Testis (tissue), 3 donors: ENCODE results near the gene CIPC. TPM values are rescaled to one million over a fixed set of nuclear protein-coding genes. Genes with fewer than 3 reads are reported as not detected.

ENCODE experiments used
- DNase-seq: peaks from one replicate; pipeline ENCODE4 v3.0.0-alpha.2; 2019
- H3K27ac ChIP-seq, 2 donors: fragments of 200-600 bp; sonication (generic); one replicate each; pipeline ENCODE4 v1.5.1; 2019
- H3K27me3 ChIP-seq: fragments of 200-600 bp; sonication (generic); one replicate; pipeline ENCODE4 v1.5.1; 2019
- H3K36me3 ChIP-seq: fragments of 200-600 bp; sonication (generic); one replicate; pipeline ENCODE4 v1.5.1; 2017; ENCODE audit warnings: low read depth; ENCODE audit errors: missing control alignments
- H3K4me1 ChIP-seq: fragments of 200-600 bp; sonication (generic); one replicate; pipeline ENCODE4 v1.5.1; 2019
- H3K4me3 ChIP-seq, 2 donors: fragments of 200-600 bp; sonication (generic); one replicate each; pipeline ENCODE4 v1.5.1; 2017 to 2019
- H3K9me3 ChIP-seq: fragments of 200-600 bp; sonication (generic); one replicate; pipeline ENCODE4 v1.5.1; 2017
- CTCF ChIP-seq, 3 experiments: fragments of 450-650 bp in 2 of 3; fragments of 200-600 bp in 1 of 3; sonication (generic) in 1 of 3; IDR thresholded peaks; one replicate each; pipeline ENCODE4 v1.5.1; 2016 to 2019; ENCODE audit warnings: antibody characterized with exemption in 3 of 3, mild to moderate bottlenecking in 2 of 3, moderate library complexity in 1 of 3
- POLR2A ChIP-seq: fragments of 450-650 bp; IDR thresholded peaks from one replicate; pipeline ENCODE4 v1.6.1; 2017; ENCODE audit warnings: antibody characterized with exemption, mild to moderate bottlenecking, moderate library complexity
- WGBS, 2 donors: methylation state at CpG; one replicate each; pipeline ENCODE4 v1.1.5; 2018; 5-methylcytosine and 5-hydroxymethylcytosine counted together
- intact Hi-C: fragments of 100-400 bp; cut with DNase I; formaldehyde crosslinking; loops from one replicate; pipeline ENCODE4 v1.15.1; 2023; ENCODE audit warnings: low total_unique reads
- polyA plus RNA-seq: library from polyadenylated mRNA; stranded (reverse); fragments of 350-450 nt; fragmentation: Illumina TruSeq; extraction: RNeasy Lipid Tissue Mini Kit (QIAGEN cat#74804); gene quantifications from one replicate; pipeline ENCODE4 v1.2.3, GENCODE V29; 2014; ENCODE audit warnings: low read depth, low replicate concordance; ENCODE audit not compliant: insufficient read depth
- total RNA-seq, 2 donors: library from RNA; depleted of rRNA; stranded (reverse); fragments of >200 nt; gene quantifications; one replicate each; pipeline ENCODE4 v1.2.3, GENCODE V29; 2016

The CIPC gene
- total and polyA plus RNA-seq, 3 donors from 2014 or later, result 23.4 to 48.3 (median 44.5) TPM

- Histone ChIP-seq H3K4me3 (no peak overlapping the region), H3K36me3 (no peaks in the 10 kb centered on the region), H3K27me3 (no peaks in the 10 kb centered on the region), H3K27ac (no peak overlapping the region), H3K9me3 (no peaks in the 10 kb centered on the region), H3K4me1 (peaks cover 3% of the 10 kb centered on the region)
- intact Hi-C loops, result no loop called here
- TF ChIP-seq POLR2A (no peak), CTCF (IDR thresholded peaks at IDR 0.05) (no peak)
- no peak for DNase-seq
- WGBS, 2 donors, result 25 to 30% methylated on average over 10 of the region's 10 CpGs
Measured at GRCh38 chr14:77145975-77146740, 48.1 kb downstream of the CIPC start.

GRCh38 chr14:77148510-77149231 lies 50.6 kb downstream of the CIPC start:
- Histone ChIP-seq H3K27ac (no peak overlapping the region), H3K36me3 (no peaks in the 10 kb centered on the region), H3K9me3 (no peaks in the 10 kb centered on the region), H3K4me1 (peaks cover 4% of the 10 kb centered on the region), H3K4me3 (no peak overlapping the region), H3K27me3 (no peaks in the 10 kb centered on the region)
- intact Hi-C loops, result no loop called here
- TF ChIP-seq POLR2A (no peak), CTCF (IDR thresholded peaks at IDR 0.05) (no peak)
- WGBS, 2 donors, result 76 to 85% methylated on average over 8 of the region's 8 CpGs
- DNase-seq, result no peak

- DNase-seq, result peak; percentile 49
- intact Hi-C loops, result no loop called here
Measured at GRCh38 chr14:77151245-77151644, 53.2 kb downstream of the CIPC start.

GRCh38 chr14:77151918-77152588 lies 54.0 kb downstream of the CIPC start:
- no peaks in the 10 kb centered on the region for H3K36me3 ChIP-seq
- H3K27me3 ChIP-seq, result no peaks in the 10 kb centered on the region
- intact Hi-C loops, result no loop called here
- TF ChIP-seq CTCF (IDR thresholded peaks at IDR 0.05) (peak in 2 of 3 experiments; percentile 21 to 24), POLR2A (no peak)
- DNase-seq, result no peak
- no peaks in the 10 kb centered on the region for H3K9me3 ChIP-seq
- H3K4me3 ChIP-seq, result no peak overlapping the region
- H3K27ac ChIP-seq, result no peak overlapping the region
- H3K4me1 ChIP-seq, result peaks cover 4% of the 10 kb centered on the region
- WGBS, 2 donors, result 43 to 44% methylated on average over 2 of the region's 2 CpGs

More at GRCh38 chr14:77151245-77151644, 53.2 kb downstream of the CIPC start:
- H3K36me3 ChIP-seq, result no peaks in the 10 kb centered on the region
- WGBS, 2 donors, result 13 to 16% methylated on average over 5 of the region's 5 CpGs
- TF ChIP-seq POLR2A (no peak), CTCF (IDR thresholded peaks at IDR 0.05) (peak in 2 of 3 experiments; percentile 35 to 51)
- H3K27ac ChIP-seq, result no peak overlapping the region
- no peak overlapping the region for H3K4me3 ChIP-seq
- H3K27me3 ChIP-seq, result no peaks in the 10 kb centered on the region
- peaks cover 4% of the 10 kb centered on the region for H3K4me1 ChIP-seq
- H3K9me3 ChIP-seq, result no peaks in the 10 kb centered on the region
